ENCODE measurements around the gene ENOSF1.

GRCh38 chr18:693466-694187 is 18.8 kb downstream of the ENOSF1 start:
- TF ChIP-seq CTCF (IDR thresholded peaks at IDR 0.05; ENCODE audit: insufficient read depth, low read length, poor library complexity, severe bottlenecking) (no peak), EZH2phosphoT487 (conservative IDR thresholded peaks at IDR 0.05; ENCODE audit: low read length) (no peak)

Data from SU-DHL-6 (cell line).